Forelimb muscle (tissue), 1 donor: ENCODE data around the gene OR7A17. TPM values are rescaled to one million over a fixed set of nuclear protein-coding genes. Genes with fewer than 3 reads are reported as not detected.

Experiments
- DNase-seq: peaks from one replicate; pipeline ENCODE4 v3.0.0-alpha.2; 2013; ENCODE audit warnings: low read depth
- polyA plus RNA-seq: library from polyadenylated mRNA; unstranded; fragments of 120-200 nt; gene quantifications from one replicate; pipeline ENCODE4 v1.2.1, GENCODE V29; 2013; ENCODE audit not compliant: insufficient read length

OR7A17 gene
- 0.05 TPM for polyA plus RNA-seq

DNA sequence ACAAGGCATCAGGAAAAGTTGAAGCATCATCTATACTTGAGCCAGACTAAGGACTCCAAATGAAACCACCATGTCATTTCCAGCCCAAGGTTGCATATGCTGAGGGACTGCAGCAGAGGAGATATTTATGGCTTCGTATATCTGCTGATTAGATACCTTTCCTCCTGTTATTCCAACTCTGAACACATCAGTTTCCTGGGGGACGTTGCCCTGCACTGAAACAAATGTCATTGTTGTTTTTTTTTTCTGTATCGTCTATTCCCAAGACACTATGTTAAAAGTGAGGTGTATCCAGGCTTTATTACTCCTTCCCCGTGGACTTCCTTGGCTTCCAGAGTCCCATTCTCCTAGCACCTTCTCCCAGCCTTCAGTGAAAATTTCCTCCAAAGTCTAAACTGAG is at the start of gene OR7A17:
OR7A17 (minus strand) TSS at position 101 of the 400 bp plus-strand sequence. CDS start 4,777 bp downstream, outside the sequence.
- no peak for DNase-seq

DNA sequence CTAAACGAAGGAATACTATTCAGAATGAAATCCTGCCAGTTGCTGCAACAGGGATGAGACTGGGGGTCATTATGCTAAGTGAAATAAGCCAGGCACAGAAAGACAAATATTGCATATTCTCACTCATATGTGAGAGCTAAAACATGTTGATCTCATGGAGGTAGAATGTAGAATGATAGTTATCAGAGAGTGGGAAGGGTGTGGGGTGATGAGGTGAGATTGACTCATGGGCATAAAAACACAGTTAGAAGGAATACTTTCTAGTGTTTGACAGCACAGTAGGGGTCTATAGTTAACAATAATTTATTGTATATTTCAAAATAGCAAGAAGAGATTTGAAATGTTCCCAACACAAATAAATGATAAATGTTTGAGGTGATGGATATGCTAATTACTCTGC is 47.6 kb upstream of the OR7A17 start:
- no peak for DNase-seq

DNA sequence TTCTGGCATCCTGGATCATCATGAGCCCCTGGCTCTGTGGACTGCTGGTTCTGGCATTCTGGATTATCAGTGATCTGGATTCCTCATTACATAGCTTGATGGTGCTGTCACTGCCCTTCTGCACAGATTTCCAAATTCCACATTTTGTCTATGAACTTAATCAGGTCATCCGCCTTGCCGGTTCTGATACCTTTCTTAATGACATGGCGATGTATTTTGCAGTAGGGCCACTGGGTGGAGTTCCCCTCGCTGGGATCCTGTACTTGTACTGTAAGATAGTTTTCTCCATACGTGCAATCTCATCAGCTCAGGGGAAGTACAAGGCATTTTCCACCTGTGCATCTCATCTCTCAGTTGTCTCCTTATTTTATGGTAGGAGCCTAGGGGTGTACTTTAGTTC is 30.9 kb upstream of the OR7A17 start:
- no peak for DNase-seq

DNA sequence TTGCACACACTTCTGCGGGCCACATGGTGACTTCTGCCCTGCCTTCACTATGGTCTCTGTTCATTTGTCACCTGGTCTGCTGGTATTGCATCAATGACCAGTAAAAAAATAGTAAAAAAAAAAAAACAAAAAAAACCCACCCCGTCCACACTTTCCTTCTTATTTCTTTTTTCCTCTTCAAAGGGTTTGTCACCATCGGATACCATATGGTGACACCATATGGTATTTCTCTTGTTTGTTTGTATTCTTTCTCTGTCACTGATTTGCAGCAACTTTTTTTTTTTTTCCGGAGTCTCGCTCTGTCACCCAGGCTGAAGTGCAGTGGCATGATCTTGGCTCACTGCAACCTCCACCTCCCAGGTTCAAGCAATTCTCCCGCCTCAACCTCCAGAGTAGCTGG is 29.2 kb upstream of the OR7A17 start:
- DNase-seq = no peak

DNA sequence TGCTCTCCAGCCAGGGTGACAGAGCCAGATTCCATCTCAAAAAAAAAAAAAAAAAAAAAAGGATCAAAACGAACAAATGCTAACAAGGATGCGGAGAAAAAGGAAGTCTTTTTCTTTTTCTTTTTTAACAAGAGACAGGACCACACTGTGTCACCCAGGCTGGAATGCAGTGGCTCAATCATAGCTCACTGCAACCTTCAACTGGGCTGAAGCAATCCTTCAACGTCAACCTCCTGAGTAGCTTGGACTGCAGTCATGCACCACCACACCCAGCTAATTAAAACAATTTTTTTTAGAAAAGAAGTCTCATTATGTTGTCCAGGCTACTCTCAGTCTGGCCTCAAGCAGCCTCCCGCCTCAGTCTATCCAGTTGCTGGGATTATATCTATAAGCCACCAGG is 20.8 kb upstream of the OR7A17 start:
- DNase-seq = no peak

DNA sequence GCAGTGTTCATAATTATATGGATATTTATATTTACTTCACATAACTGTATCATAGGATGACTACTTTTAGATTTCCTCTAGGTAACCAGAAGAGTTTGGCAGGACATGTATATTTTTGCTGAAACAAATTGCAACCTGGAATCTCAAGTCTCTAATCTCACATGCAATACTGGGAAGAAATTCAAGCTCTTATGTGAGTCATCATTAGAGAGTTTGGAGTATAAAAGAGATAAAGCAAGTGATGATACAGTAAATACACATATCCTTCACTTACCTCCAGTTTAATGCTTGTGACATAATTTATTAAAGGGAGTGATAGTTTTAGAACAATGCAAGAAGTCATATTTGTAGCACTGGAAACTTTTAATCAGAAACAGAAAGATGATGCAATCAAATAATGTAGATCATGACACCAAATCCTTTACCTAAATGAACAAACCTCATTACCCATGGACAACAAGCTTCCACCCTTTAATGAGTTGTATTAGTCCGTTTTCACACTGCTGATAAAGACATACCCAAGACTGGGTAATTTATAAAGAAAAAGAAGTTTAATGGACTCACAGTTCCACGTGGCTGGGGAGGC is 15.8 kb upstream of the OR7A17 start:
- no peak for DNase-seq

DNA sequence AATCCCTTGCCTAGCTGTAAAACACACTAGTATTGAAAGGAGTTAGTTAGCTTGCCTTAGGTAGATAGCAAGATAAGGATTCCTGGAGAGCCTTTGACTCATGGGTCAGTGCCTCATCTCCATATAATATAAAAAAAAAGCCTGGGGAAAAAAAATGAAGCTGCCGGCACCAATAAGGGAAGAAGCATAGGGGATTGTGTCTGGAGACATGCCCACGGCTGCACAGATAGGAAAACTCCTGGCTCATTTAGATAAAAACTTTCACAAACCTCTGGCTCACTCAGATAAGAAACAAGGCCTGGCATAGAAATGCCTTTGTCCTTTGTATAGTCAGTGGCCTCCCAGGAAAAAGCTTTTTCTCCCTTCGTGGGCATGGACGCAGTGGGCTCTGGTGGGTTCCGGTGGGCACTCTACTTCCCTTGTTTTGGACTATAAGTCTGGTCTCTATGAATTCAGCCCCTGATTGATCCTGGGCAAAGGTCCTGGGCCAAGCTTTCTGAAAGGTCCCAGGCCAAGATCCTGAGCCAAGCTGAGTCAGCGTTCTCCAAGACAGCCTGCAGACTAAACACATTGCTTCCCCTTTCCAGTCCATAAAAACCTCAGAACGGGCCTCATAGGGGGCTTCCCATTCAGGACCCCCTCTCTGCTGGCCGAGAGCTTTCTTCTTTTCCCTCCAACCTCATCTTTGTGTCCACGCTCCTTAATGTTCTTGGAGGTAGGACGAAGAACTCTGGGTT is 4.9 kb upstream of the OR7A17 start:
- DNase-seq = no peak

DNA sequence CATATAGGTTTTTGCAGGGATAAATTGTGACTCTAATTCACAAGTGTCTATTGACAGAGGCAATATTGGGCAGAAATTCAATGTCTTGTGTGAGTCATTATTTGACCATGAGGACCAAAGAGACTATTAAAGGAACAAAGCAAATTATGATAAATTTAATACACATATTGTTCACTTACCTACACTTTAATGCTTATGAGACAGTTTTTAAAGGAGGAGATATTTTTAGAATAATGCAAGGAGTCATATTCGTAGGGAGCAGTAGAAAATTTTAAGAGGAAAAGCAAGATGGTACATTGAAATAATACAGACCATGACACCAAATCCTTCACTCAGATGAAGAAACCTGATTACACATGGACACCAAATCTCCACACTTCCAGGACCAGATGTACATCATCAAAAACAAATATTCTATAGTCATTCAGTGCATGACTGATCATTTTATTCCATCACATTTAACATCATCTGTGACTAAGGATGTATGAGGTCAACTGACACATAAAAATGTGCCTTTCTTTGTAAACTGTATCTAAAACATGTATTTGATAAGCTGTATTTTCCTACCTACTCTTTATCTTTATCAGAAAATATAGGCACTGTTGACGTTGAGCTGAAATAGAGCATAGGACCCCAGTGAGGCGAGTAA is 4.2 kb upstream of the OR7A17 start:
- DNase-seq = no peak

DNA sequence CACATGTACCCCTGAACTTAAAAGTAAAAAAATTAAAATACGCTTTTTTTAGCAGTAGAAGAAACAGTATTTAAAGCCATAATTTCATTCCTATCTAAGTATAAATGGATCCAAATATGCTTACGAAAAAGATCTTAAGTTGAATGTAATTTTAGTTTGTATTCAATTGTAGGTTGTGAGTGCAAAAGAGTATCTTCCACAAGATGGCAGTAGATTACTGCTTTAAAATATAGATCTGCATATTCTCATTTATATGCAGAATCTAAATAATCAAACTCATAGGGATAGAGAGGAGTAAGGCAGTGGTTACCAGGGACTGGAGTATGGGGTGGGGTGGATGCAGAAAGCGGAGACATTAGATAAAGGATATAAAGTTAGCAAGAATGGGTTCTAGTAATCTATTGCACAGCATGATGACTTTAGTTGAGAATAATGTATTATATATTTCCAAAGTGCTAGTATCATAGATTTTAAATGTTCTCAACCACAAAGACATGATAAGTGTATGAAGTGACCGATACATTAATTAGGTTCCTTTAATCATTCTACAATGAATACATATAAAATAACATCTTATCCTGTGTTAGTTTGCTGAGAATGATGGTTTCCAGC is 14.2 kb downstream of the OR7A17 start:
- no peak for DNase-seq

DNA sequence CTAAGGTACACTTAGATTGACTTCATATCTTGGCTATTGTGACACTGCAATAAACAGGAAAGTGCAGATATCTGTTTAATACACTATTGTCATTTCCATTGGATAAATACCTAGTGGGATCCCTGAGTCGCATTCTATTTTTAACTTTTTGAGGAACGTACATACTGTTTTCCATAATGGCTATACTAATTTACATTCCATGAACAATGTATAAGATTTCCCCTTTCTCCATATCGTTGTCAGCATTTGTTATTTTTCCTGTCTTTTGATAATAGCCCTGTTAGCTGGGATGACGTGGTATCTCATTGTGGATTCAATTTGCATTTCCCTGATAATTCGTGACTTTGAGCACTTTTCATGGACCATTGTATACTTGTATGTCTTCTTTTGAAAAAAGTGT is 17.4 kb downstream of the OR7A17 start:
- no peak for DNase-seq

DNA sequence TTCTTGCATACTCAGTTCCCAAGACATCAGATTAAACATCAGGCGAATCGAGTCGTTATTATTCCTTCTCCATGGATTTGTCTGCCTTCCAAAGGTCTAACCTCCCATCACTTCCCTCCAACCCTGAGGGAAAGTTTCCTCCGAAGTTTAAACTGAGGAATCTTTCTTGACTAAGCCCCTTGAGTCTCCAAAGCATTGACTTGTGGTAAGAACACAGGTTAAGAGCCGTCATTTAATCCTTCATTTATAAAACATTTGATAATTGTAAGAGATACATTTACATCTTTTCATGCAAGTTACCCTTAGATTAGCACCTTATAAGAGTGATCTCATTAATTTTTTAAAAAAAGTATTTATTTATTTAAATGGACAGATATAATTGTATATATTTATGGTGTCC is 37.1 kb downstream of the OR7A17 start, which contains the start of gene OR7A10:
OR7A10 (minus strand) TSS at position 101 of the 400 bp plus-strand sequence. CDS start 7,045 bp downstream, outside the sequence.
- DNase-seq = no peak

DNA sequence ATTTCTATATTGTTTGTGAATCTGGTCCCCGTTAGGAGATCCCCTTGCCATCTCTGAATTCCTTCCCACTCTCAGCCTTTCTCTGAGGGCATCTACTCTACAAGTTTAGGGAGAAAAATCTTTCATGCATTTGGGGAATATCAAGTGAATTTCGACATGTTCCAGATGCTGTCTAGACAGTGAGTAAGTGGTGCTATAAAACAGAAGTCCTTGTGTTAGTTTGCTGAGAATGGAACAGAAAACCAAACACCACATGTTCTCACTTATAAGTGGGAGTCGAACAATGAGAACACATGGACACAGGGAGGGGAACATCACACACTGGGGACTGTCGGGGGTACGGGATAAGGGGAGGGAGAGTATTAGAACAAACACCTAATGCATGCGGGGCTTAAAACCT is 42.4 kb downstream of the OR7A17 start:
- DNase-seq = no peak

DNA sequence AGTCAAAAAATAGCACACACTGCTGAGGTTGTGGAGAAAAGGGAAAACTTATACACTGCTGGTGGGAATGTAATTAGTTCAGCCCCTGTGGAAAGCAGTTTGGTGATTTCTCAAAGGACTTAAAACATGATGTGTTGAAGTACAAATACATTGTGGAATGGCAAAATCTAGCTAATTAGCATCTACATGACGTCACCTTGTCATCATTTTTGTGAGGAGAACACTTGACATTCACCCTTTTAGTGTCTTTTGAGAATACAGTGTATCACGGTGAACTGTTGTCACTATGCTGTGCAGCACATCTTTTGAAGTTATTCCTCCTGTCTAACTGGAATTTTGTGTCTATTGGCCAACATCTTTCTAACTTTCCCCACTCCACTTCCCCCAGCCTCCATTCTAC is 42.8 kb downstream of the OR7A17 start:
- no peak for DNase-seq

DNA sequence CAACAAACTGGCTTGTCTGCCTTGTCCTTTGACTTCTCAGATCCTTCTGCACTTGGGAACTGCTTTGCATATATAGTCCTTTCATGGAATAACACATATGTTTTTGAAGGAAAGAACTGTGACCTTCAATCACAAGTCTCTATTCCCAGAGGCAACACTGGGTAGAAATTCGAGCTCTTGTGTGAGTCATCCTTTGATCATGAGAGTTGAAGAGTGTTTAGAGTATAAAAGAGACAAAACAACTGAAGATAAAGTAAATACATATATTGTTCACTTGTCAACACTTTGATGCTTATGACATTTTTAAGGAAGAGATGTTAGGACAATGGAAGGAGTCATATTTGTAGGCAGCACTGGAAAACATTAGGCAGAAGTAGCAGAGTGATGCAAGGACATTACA is 45.7 kb downstream of the OR7A17 start:
- no peak for DNase-seq

DNA sequence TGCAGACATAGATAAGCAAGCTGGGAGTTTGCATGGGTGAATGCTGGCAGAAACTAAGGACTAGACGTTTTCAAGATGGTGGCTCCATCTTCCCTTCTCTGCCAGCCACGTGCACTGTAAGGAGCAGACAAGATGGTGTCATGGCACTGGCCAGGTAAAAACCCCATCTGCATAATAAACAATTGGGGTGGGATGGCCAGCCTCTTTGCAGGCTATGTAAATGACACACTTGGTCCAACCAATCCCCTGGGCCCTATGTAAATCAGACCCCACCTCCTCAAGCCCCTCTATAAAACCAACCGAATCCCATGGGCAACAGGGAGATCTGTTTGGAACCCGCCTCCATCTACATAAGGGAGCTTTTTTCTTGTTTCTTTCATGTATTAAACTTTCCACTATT is 48.5 kb downstream of the OR7A17 start:
- DNase-seq = no peak

DNA sequence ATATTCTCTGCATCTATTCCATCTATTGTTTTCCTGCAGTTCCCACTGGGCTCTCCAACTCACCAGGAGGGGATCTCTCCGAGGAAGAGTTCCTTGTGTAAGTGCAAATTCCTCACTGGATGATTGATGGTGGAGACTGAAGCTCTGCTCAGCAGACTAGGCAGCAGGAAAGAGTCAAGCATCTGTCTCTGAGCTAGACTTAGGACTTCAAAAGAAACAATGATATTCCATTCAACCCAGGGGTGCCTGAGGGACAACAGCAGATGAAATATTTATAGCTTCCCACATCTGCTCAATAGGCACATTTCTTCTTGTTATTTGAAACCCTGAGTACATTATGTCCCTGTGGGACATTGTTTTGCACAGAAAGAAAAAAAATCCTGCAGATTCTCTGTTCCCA is 50.9 kb downstream of the OR7A17 start, which contains the start of the genes OR7A5 and OR7C1:
OR7A5 (minus strand) TSS at position 175 of the 400 bp plus-strand sequence. CDS start 6,944 bp downstream, outside the sequence.
OR7C1 (minus strand) TSS at position 175 of the 400 bp plus-strand sequence. CDS start 35,049 bp downstream, outside the sequence.
- no peak for DNase-seq

DNA sequence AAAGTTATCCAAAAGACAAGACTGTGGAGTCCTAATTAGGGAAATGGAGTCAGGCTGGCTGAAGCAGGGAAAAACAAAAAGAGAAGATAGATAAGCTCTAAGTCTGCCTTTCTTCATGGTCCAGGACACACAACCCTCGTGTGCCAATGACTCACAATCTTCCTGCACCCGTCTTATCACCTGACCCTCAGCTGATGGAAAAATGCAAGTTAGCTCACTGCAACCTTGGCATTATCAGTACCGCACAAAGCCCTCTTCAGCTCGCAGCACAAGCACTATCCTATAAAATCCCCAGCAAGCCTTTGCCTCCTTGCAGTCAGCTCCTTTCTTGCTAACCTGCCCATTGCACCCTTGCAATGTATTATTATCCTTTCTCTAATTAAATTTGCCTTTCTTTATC is 55.2 kb downstream of the OR7A17 start:
- no peak for DNase-seq

Other genes with a start within 250 kb of the OR7A17 start
- not detected for gene ADGRE3, start 211.3 kb downstream of the OR7A17 start, polyA plus RNA-seq
- 22.0 TPM for gene ZNF333, start 196.1 kb downstream of the OR7A17 start, polyA plus RNA-seq
- 0.51 TPM for gene ADGRE2, start 107.6 kb downstream of the OR7A17 start, polyA plus RNA-seq
- gene OR7A5, start 50.9 kb downstream of the OR7A17 start, polyA plus RNA-seq = not detected
- 0.11 TPM for gene OR7C1, start 50.9 kb downstream of the OR7A17 start, polyA plus RNA-seq
- not detected for gene OR7A10, start 37.2 kb downstream of the OR7A17 start, polyA plus RNA-seq
- not detected for gene OR7C2, start 55.4 kb upstream of the OR7A17 start, polyA plus RNA-seq
- 0.20 TPM for gene SLC1A6, start 93.7 kb upstream of the OR7A17 start, polyA plus RNA-seq
- 0.05 TPM for gene CASP14, start 163.3 kb upstream of the OR7A17 start, polyA plus RNA-seq
- 0.06 TPM for gene OR1I1, start 196.1 kb upstream of the OR7A17 start, polyA plus RNA-seq
- gene SYDE1, start 221.3 kb upstream of the OR7A17 start, polyA plus RNA-seq = 12.7 TPM